ENCODE results near the gene OSBPL9. TPM values are rescaled to one million over a fixed set of nuclear protein-coding genes. Genes with fewer than 3 reads are reported as not detected.

Gene OSBPL9
- total RNA-seq, 1 donor from 2014 or later: 149 TPM

- Histone ChIP-seq H3K27me3 (no peaks in the 10 kb centered on the region), H3K27ac (no peak overlapping the region), H3K79me2 (ENCODE audit: low read depth) (peaks cover 7% of the 10 kb centered on the region), H3K4me2 (no peak overlapping the region), H4K20me1 (ENCODE audit: low read depth) (no peaks in the 10 kb centered on the region), H3K36me3 (no peaks in the 10 kb centered on the region), H3K9me3 (ENCODE audit: low read depth) (no peaks in the 10 kb centered on the region), H3K4me1 (peaks cover 12% of the 10 kb centered on the region), H2AFZ (replicated peaks) (no peak overlapping the region), H3K4me3 (no peak overlapping the region), H3K9ac (no peak overlapping the region), H3F3A (ENCODE audit: low read depth) (no peaks in the 10 kb centered on the region)
- H3K9me3 Mint-ChIP-seq: no peaks in the 10 kb centered on the region
- peaks cover 5% of the 10 kb centered on the region for H3K4me1 Mint-ChIP-seq
- DNase-seq (ENCODE audit: low spot score): no peak
- H3K27ac Mint-ChIP-seq: no peak overlapping the region
- no peaks in the 10 kb centered on the region for H3K27me3 Mint-ChIP-seq (ENCODE audit: insufficient read depth, low read depth)
- no peaks in the 10 kb centered on the region for H3K36me3 Mint-ChIP-seq
- TF ChIP-seq CTCF (IDR thresholded peaks at IDR 0.05): no peak
- TF ChIP-seq EZH2phosphoT487 (IDR thresholded peaks at IDR 0.05): no peak
- TF ChIP-seq EZH2 (IDR thresholded peaks at IDR 0.05): no peak
- no peak overlapping the region for H3K4me3 Mint-ChIP-seq
These were observed 20.1 kb downstream of the OSBPL9 start for GRCh38 chr1:51636764-51637522.

- Mint-ChIP-seq H3K4me1 (peaks cover 9% of the 10 kb centered on the region), H3K27ac (no peak overlapping the region)
These were observed 21.5 kb downstream of the OSBPL9 start for GRCh38 chr1:51638350-51638749.

GRCh38 chr1:51639694-51640093 is 22.8 kb downstream of the OSBPL9 start:
- Mint-ChIP-seq H3K4me3 (no peak overlapping the region), H3K27ac (no peak overlapping the region), H3K27me3 (ENCODE audit: insufficient read depth, low read depth) (no peaks in the 10 kb centered on the region), H3K9me3 (no peaks in the 10 kb centered on the region), H3K36me3 (peaks cover 2% of the 10 kb centered on the region), H3K4me1 (peaks cover 9% of the 10 kb centered on the region)
- Histone ChIP-seq H2AFZ (replicated peaks) (no peak overlapping the region), H3F3A (ENCODE audit: low read depth) (no peaks in the 10 kb centered on the region), H3K79me2 (ENCODE audit: low read depth) (peaks cover 9% of the 10 kb centered on the region), H4K20me1 (ENCODE audit: low read depth) (no peaks in the 10 kb centered on the region), H3K4me3 (no peak overlapping the region), H3K4me2 (no peak overlapping the region), H3K4me1 (peaks cover 25% of the 10 kb centered on the region), H3K9ac (no peak overlapping the region), H3K27ac (no peak overlapping the region), H3K9me3 (ENCODE audit: low read depth) (no peaks in the 10 kb centered on the region), H3K36me3 (no peaks in the 10 kb centered on the region), H3K27me3 (no peaks in the 10 kb centered on the region)
- TF ChIP-seq CTCF (IDR thresholded peaks at IDR 0.05) (no peak), EZH2 (IDR thresholded peaks at IDR 0.05) (no peak), EZH2phosphoT487 (IDR thresholded peaks at IDR 0.05) (no peak)
- no peak for DNase-seq (ENCODE audit: low spot score)

More at GRCh38 chr1:51638350-51638749, 21.5 kb downstream of the OSBPL9 start:
- H3K79me2 ChIP-seq (ENCODE audit: low read depth): peaks cover 9% of the 10 kb centered on the region
- no peaks in the 10 kb centered on the region for H4K20me1 ChIP-seq (ENCODE audit: low read depth)
- no peaks in the 10 kb centered on the region for H3K27me3 ChIP-seq
- no peak overlapping the region for H3K9ac ChIP-seq
- H3K4me3 ChIP-seq: no peak overlapping the region
- no peaks in the 10 kb centered on the region for H3K36me3 ChIP-seq
- no peak overlapping the region for H2AFZ ChIP-seq (replicated peaks)
- TF ChIP-seq EZH2 (IDR thresholded peaks at IDR 0.05): no peak
- TF ChIP-seq CTCF (IDR thresholded peaks at IDR 0.05): no peak
- TF ChIP-seq EZH2phosphoT487 (IDR thresholded peaks at IDR 0.05): no peak
- Mint-ChIP-seq H3K36me3 (no peaks in the 10 kb centered on the region), H3K4me3 (no peak overlapping the region), H3K9me3 (no peaks in the 10 kb centered on the region), H3K27me3 (ENCODE audit: insufficient read depth, low read depth) (no peaks in the 10 kb centered on the region)
- H3K4me2 ChIP-seq: no peak overlapping the region
- no peak overlapping the region for H3K27ac ChIP-seq
- no peak for DNase-seq (ENCODE audit: low spot score)
- H3K4me1 ChIP-seq: peaks cover 25% of the 10 kb centered on the region
- H3K9me3 ChIP-seq (ENCODE audit: low read depth): no peaks in the 10 kb centered on the region
- no peaks in the 10 kb centered on the region for H3F3A ChIP-seq (ENCODE audit: low read depth)
